Trophoblast cell (in vitro differentiated cells and primary cell): ENCODE data around the gene ATG7.
"Not testable (repeated sequence)": the region's sequence is repeated elsewhere in the genome, so short reads cannot be mapped to it uniquely, and the experiment has no call there.

Experiments used
- DNase-seq, 2 donors: peaks; one replicate each; pipeline ENCODE4 v3.0.0-alpha.2; 2016
- H2AFZ ChIP-seq: 2 replicates; pipeline ENCODE4 v1.6.1; 2013; ENCODE audit warnings: low read length, moderate library complexity, mild to moderate bottlenecking; ENCODE audit not compliant: insufficient read depth, poor library complexity
- H2AK5ac ChIP-seq: 2 replicates; pipeline ENCODE4 v1.6.1; 2013; ENCODE audit warnings: mild to moderate bottlenecking, low read length
- H2BK120ac ChIP-seq: 2 replicates; pipeline ENCODE4 v1.6.1; 2013; ENCODE audit warnings: low read length, mild to moderate bottlenecking, moderate library complexity; ENCODE audit not compliant: insufficient read depth, poor library complexity
- H2BK12ac ChIP-seq: 2 replicates; pipeline ENCODE4 v1.6.1; 2013; ENCODE audit warnings: mild to moderate bottlenecking, low read length, moderate library complexity
- H2BK5ac ChIP-seq: 2 replicates; pipeline ENCODE4 v1.6.1; 2013; ENCODE audit warnings: low read length, low read depth, moderate library complexity, mild to moderate bottlenecking; ENCODE audit not compliant: poor library complexity
- H3K14ac ChIP-seq: 2 replicates; pipeline ENCODE4 v1.6.1; 2013; ENCODE audit warnings: mild to moderate bottlenecking, low read length
- H3K18ac ChIP-seq: 2 replicates; pipeline ENCODE4 v1.6.1; 2013; ENCODE audit warnings: mild to moderate bottlenecking, low read length
- H3K23ac ChIP-seq: 2 replicates; pipeline ENCODE4 v1.6.1; 2013; ENCODE audit warnings: low read length
- H3K27ac ChIP-seq: 2 replicates; pipeline ENCODE4 v1.5.1; 2013; ENCODE audit warnings: low read depth, mild to moderate bottlenecking, inconsistent platforms, low read length, moderate library complexity
- H3K27me3 ChIP-seq: 2 replicates; pipeline ENCODE4 v1.6.1; 2013; ENCODE audit warnings: inconsistent platforms, mild to moderate bottlenecking, low read length, moderate library complexity; ENCODE audit not compliant: insufficient read depth
- H3K36me3 ChIP-seq, 2 experiments: 1 replicate in 1 of 2; 2 replicates in 1 of 2; pipeline ENCODE4 v1.6.1; 2013; ENCODE audit warnings: low read length in 2 of 2, mild to moderate bottlenecking in 2 of 2, moderate library complexity in 1 of 2; ENCODE audit not compliant: insufficient read depth in 2 of 2, control insufficient read depth in 1 of 2
- H3K4ac ChIP-seq: 2 replicates; pipeline ENCODE4 v1.6.1; 2013; ENCODE audit warnings: low read depth, mild to moderate bottlenecking, low read length, moderate library complexity
- H3K4me1 ChIP-seq, 2 experiments: 1 replicate in 1 of 2; 2 replicates in 1 of 2; pipeline ENCODE4 v1.6.1; 2013; ENCODE audit warnings: low read length in 2 of 2, mild to moderate bottlenecking in 2 of 2, moderate library complexity in 1 of 2; ENCODE audit not compliant: insufficient read depth in 2 of 2, control insufficient read depth in 1 of 2
- H3K4me2 ChIP-seq: 2 replicates; pipeline ENCODE4 v1.6.1; 2013; ENCODE audit warnings: inconsistent platforms, mild to moderate bottlenecking, low read length, moderate library complexity
- H3K4me3 ChIP-seq: 2 replicates; pipeline ENCODE4 v1.5.1; 2013; ENCODE audit warnings: mild to moderate bottlenecking, low read depth, low read length, inconsistent platforms
- H3K79me1 ChIP-seq: one replicate; pipeline ENCODE4 v1.6.1; 2013; ENCODE audit warnings: low read length
- H3K79me2 ChIP-seq: 2 replicates; pipeline ENCODE4 v1.6.1; 2013; ENCODE audit warnings: low read length, mild to moderate bottlenecking; ENCODE audit not compliant: control insufficient read depth, insufficient read depth, poor library complexity
- H3K9ac ChIP-seq: 2 replicates; pipeline ENCODE4 v1.6.1; 2013; ENCODE audit warnings: mild to moderate bottlenecking, low read length
- H3K9me3 ChIP-seq: 2 replicates; pipeline ENCODE4 v1.6.1; 2013; ENCODE audit warnings: low read depth, mild to moderate bottlenecking, control low read depth, inconsistent platforms, low read length; ENCODE audit not compliant: insufficient read depth
- H4K12ac ChIP-seq: 2 replicates; pipeline ENCODE4 v1.6.1; 2013; ENCODE audit warnings: low read depth, mild to moderate bottlenecking, low read length, moderate library complexity
- H4K8ac ChIP-seq: 2 replicates; pipeline ENCODE4 v1.6.1; 2013; ENCODE audit warnings: low read depth, mild to moderate bottlenecking, low read length, moderate library complexity
- H4K91ac ChIP-seq: one replicate; pipeline ENCODE4 v1.6.1; 2013; ENCODE audit warnings: low read depth, mild to moderate bottlenecking, low read length, moderate library complexity
- WGBS: extraction: QIAGEN DNeasy Blood & Tissue Kit; methylation state at CpG from one replicate; pipeline ENCODE4 v1.1.7; 2013; ENCODE audit warnings: missing lambda C conversion rate; ENCODE audit not compliant: insufficient read length, insufficient coverage; ENCODE audit errors: extremely low coverage; 5-methylcytosine and 5-hydroxymethylcytosine counted together

The ATG7 gene

DNA sequence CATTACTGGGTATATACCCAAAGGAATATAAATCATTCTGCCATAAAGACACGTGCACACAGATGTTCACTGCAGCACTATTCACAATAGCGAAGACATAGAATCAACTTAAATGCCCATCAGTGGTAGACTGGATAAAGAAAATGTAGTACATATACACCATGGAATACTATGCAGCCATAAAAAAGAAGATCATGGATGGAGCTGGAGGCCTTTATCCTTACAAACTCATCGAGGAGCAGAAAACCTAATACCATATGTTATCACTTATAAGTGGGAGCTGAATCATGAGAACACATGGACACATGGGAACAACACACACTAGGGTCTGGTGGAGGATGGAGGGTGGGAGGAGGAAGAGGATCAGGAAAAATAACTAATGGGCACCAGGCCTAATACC is 173.0 kb downstream of the ATG7 start:
- WGBS = no CpG with 5 or more reads among the region's 3 CpGs
- H2BK12ac ChIP-seq, H3K9ac ChIP-seq, H3K79me1 ChIP-seq, H4K8ac ChIP-seq, H3K9me3 ChIP-seq, H4K91ac ChIP-seq, DNase-seq, H2BK120ac ChIP-seq, H3K27ac ChIP-seq, H3K36me3 ChIP-seq, H2AFZ ChIP-seq, H3K4me3 ChIP-seq, H3K4me1 ChIP-seq, H2AK5ac ChIP-seq, H3K27me3 ChIP-seq, H3K23ac ChIP-seq, H3K4ac ChIP-seq, H3K18ac ChIP-seq, H3K4me2 ChIP-seq, H3K14ac ChIP-seq, H3K79me2 ChIP-seq, H4K12ac ChIP-seq, H2BK5ac ChIP-seq: not testable (repeated sequence)

DNA sequence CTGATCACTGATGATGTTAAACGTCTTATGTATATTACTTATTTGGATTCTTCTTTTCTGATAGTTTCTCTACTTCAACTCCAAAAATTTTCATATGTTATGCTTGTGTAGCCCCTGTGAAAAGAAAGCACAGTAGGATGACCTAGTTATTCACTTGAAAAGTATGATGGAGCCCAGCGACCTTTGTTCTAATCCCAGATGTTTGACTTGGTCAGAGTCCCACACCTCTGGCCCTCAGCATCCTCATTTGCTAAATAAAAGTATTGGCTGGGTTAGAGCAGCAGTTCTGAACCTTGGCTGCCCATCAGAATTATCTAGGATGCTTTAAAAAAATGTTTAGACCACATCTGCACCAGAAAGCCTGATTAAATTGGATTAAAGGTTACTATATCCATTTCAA is 173.7 kb downstream of the ATG7 start:
- no peaks in the 10 kb centered on the region for H3K79me1 ChIP-seq
- H3K18ac ChIP-seq = no peak overlapping the region
- no peaks in the 10 kb centered on the region for H3K36me3 ChIP-seq
- WGBS = no CpG with 5 or more reads among the region's 2 CpGs
- no peak overlapping the region for H3K9ac ChIP-seq
- no peak overlapping the region for H3K4me2 ChIP-seq
- no peaks in the 10 kb centered on the region for H3K27me3 ChIP-seq
- H3K79me2 ChIP-seq = no peaks in the 10 kb centered on the region
- no peak overlapping the region for H2AFZ ChIP-seq
- no peak overlapping the region for H3K27ac ChIP-seq
- no peak overlapping the region for H3K23ac ChIP-seq
- H4K91ac ChIP-seq = no peak overlapping the region
- no peak overlapping the region for H2BK5ac ChIP-seq
- H3K9me3 ChIP-seq = no peaks in the 10 kb centered on the region
- H2BK120ac ChIP-seq = no peak overlapping the region
- H3K14ac ChIP-seq = no peak overlapping the region
- H3K4ac ChIP-seq = no peak overlapping the region
- H3K4me3 ChIP-seq = no peak overlapping the region
- H4K8ac ChIP-seq = no peak overlapping the region
- no peak overlapping the region for H2BK12ac ChIP-seq
- H3K4me1 ChIP-seq = no peaks in the 10 kb centered on the region
- no peak overlapping the region for H4K12ac ChIP-seq
- no peak for DNase-seq
- no peak overlapping the region for H2AK5ac ChIP-seq

- no CpG with 5 or more reads among the region's 2 CpGs for WGBS
- H3K79me1 ChIP-seq = no peaks in the 10 kb centered on the region
- H3K27me3 ChIP-seq = no peaks in the 10 kb centered on the region
Measured at GRCh38 chr3:11447584-11448200, 175.5 kb downstream of the ATG7 start.

DNA sequence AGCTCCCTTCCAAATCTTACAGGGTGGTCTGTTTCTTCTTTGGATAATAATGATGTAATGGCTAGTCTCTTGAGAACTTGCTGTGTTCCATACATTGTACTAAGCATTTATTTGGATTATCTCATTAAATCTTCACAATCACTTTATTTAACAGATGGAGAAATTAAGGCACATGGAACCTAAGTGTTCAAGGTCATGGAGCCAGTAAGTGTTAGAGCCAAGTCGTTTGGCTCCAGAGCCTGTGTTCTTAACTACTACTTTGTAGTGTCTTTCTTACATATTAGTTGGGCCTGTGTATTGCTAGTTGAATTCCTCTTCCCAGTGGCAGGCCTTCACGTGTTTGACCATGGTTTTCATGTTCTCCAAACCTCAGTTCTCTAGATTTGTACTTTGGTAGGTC is 177.8 kb downstream of the ATG7 start:
- no peak overlapping the region for H3K18ac ChIP-seq
- no peak overlapping the region for H3K14ac ChIP-seq

More at GRCh38 chr3:11447584-11448200, 175.5 kb downstream of the ATG7 start:
- H4K91ac ChIP-seq = no peak overlapping the region
- no peak overlapping the region for H3K4me3 ChIP-seq
- H2AK5ac ChIP-seq = no peak overlapping the region
- H3K79me2 ChIP-seq = no peaks in the 10 kb centered on the region
- no peaks in the 10 kb centered on the region for H3K36me3 ChIP-seq
- no peak overlapping the region for H2AFZ ChIP-seq
- H4K8ac ChIP-seq = no peak overlapping the region
- no peak overlapping the region for H3K4ac ChIP-seq
- H4K12ac ChIP-seq = no peak overlapping the region
- no peak overlapping the region for H3K14ac ChIP-seq
- no peak overlapping the region for H3K18ac ChIP-seq
- no peak overlapping the region for H3K9ac ChIP-seq
- DNase-seq = no peak
- H2BK5ac ChIP-seq = no peak overlapping the region
- no peak overlapping the region for H3K27ac ChIP-seq
- H3K4me1 ChIP-seq = no peaks in the 10 kb centered on the region
- no peak overlapping the region for H2BK120ac ChIP-seq
- H3K23ac ChIP-seq = no peak overlapping the region
- no peak overlapping the region for H2BK12ac ChIP-seq
- no peak overlapping the region for H3K4me2 ChIP-seq
- no peaks in the 10 kb centered on the region for H3K9me3 ChIP-seq

More for the DNA sequence above, 177.8 kb downstream of the ATG7 start:
- Histone ChIP-seq H2BK120ac (no peak overlapping the region), H3K23ac (no peak overlapping the region), H3K27ac (no peak overlapping the region), H4K12ac (no peak overlapping the region), H3K79me1 (no peaks in the 10 kb centered on the region), H3K4me1 (no peaks in the 10 kb centered on the region), H3K9me3 (no peaks in the 10 kb centered on the region), H4K91ac (no peak overlapping the region), H3K4me3 (no peak overlapping the region), H2AK5ac (no peak overlapping the region), H2BK12ac (no peak overlapping the region), H3K27me3 (no peaks in the 10 kb centered on the region), H3K36me3 (no peaks in the 10 kb centered on the region), H2AFZ (no peak overlapping the region), H3K4ac (no peak overlapping the region), H3K4me2 (no peak overlapping the region), H3K9ac (no peak overlapping the region), H4K8ac (no peak overlapping the region), H3K79me2 (no peaks in the 10 kb centered on the region), H2BK5ac (no peak overlapping the region)
- no peak for DNase-seq
- no CpG with 5 or more reads among the region's 2 CpGs for WGBS
